Measurements from ENCODE around the gene UBE2R2.

DNA sequence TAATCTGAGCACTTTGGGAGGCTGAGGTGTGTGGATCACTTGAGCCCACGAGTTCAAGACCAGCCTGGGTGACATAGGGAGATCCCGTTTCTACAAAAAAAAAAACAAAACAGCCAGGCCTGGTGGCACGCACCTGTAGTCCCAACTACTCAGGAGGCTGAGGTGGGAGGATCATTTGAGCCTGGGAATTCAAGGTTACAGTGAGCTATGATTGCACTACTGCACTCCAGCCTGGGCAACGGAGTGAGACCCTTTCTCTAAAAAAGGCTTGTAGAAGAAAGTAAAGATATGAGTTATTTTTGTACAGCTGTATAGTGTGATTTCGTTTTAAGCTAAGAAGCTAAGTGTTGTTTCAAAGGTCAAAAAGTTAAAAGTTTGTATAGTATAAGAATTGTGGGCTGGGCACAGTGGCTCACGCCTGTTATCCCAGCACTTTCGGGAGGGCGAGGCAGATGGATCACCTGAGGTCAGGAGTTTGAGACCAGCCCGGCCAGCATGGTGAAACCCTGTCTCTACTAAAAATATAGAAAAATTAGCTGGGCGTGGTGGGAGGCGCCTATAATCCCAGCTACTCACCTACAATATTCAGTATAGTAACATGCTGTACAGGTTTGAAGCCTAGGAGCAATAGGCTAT is 18.8 kb downstream of the UBE2R2 start:
- TF ChIP-seq CTCF (IDR thresholded peaks at IDR 0.05) (no peak), POLR2A (IDR thresholded peaks at IDR 0.05) (no peak)

All from Peyer's patch (tissue), 4 donors.